GM18505 (cell line): ENCODE data around the gene SLC6A19.
"Not testable (repeated sequence)": the region's sequence is repeated elsewhere in the genome, so short reads cannot be mapped to it uniquely, and the experiment has no call there.

Source experiments
- ATAC-seq: cut with Tn5 transposase; IDR thresholded peaks from one replicate; pipeline ENCODE4 v1.9.1; 2021; ENCODE audit not compliant: unreplicated experiment
- POLR2A ChIP-seq: IDR thresholded peaks from 4 replicates; pipeline ENCODE4 v1.6.1; 2011; ENCODE audit warnings: borderline replicate concordance; ENCODE audit not compliant: insufficient read depth, insufficient read length; ENCODE audit errors: extremely low read depth

SLC6A19 gene

GRCh38 chr5:1219098-1219767, 17.8 kb downstream of the SLC6A19 start:
- no peak for ATAC-seq
- TF ChIP-seq POLR2A, result no peak

GRCh38 chr5:1219768-1220100, 18.3 kb downstream of the SLC6A19 start:
- TF ChIP-seq POLR2A, result no peak
- ATAC-seq, result no peak

- no peak for TF ChIP-seq POLR2A
- ATAC-seq, result no peak
These were observed 19.0 kb downstream of the SLC6A19 start for GRCh38 chr5:1220351-1220750.

- no peak for ATAC-seq
These were observed 19.4 kb downstream of the SLC6A19 start for GRCh38 chr5:1220831-1221230.

GRCh38 chr5:1221721-1222120, 20.3 kb downstream of the SLC6A19 start:
- ATAC-seq, result no peak
- no peak for TF ChIP-seq POLR2A

More at GRCh38 chr5:1220831-1221230, 19.4 kb downstream of the SLC6A19 start:
- TF ChIP-seq POLR2A, result no peak

GRCh38 chr5:1222147-1222546, 20.8 kb downstream of the SLC6A19 start:
- no peak for ATAC-seq
- no peak for TF ChIP-seq POLR2A

GRCh38 chr5:1222621-1223277, 21.4 kb downstream of the SLC6A19 start:
- no peak for ATAC-seq
- no peak for TF ChIP-seq POLR2A

- TF ChIP-seq POLR2A, result no peak
These were observed 21.9 kb downstream of the SLC6A19 start for GRCh38 chr5:1223278-1223670.

GRCh38 chr5:1224631-1225030, 23.2 kb downstream of the SLC6A19 start:
- no peak for TF ChIP-seq POLR2A
- ATAC-seq, result no peak

More at GRCh38 chr5:1223278-1223670, 21.9 kb downstream of the SLC6A19 start:
- ATAC-seq, result no peak

GRCh38 chr5:1225081-1225480, 23.7 kb downstream of the SLC6A19 start, which contains the start of gene SLC6A18:
Gene SLC6A18 (plus strand): TSS chr5:1225381. CDS start chr5:1225478, 97 bp downstream.
- no peak for TF ChIP-seq POLR2A
- no peak for ATAC-seq

- no peak for ATAC-seq
- TF ChIP-seq POLR2A, result no peak
These were observed 24.8 kb downstream of the SLC6A19 start for GRCh38 chr5:1226231-1226630.

GRCh38 chr5:1226839-1227581, 25.6 kb downstream of the SLC6A19 start:
- no peak for TF ChIP-seq POLR2A
- no peak for ATAC-seq

- no peak for ATAC-seq
- TF ChIP-seq POLR2A, result no peak
These were observed 26.3 kb downstream of the SLC6A19 start for GRCh38 chr5:1227667-1228066.

- TF ChIP-seq POLR2A, result no peak
- ATAC-seq, result no peak
These were observed 26.7 kb downstream of the SLC6A19 start for GRCh38 chr5:1228120-1228519.

GRCh38 chr5:1229023-1229422, 27.6 kb downstream of the SLC6A19 start:
- not testable (repeated sequence) for ATAC-seq
